C4-2B (cell line): ENCODE results near the gene UBE2F.

Experiments
- ZFX ChIP-seq: fragments of 450-650 bp; IDR thresholded peaks from 2 replicates; pipeline ENCODE4 v1.6.1; 2017
- TF ChIP-seq, protein P1 (sequence below): fragments of 450-650 bp; conservative IDR thresholded peaks from 2 replicates; pipeline ENCODE4 v1.5.1; 2017; ENCODE audit warnings: mild to moderate bottlenecking

- TF ChIP-seq, protein P1, sequence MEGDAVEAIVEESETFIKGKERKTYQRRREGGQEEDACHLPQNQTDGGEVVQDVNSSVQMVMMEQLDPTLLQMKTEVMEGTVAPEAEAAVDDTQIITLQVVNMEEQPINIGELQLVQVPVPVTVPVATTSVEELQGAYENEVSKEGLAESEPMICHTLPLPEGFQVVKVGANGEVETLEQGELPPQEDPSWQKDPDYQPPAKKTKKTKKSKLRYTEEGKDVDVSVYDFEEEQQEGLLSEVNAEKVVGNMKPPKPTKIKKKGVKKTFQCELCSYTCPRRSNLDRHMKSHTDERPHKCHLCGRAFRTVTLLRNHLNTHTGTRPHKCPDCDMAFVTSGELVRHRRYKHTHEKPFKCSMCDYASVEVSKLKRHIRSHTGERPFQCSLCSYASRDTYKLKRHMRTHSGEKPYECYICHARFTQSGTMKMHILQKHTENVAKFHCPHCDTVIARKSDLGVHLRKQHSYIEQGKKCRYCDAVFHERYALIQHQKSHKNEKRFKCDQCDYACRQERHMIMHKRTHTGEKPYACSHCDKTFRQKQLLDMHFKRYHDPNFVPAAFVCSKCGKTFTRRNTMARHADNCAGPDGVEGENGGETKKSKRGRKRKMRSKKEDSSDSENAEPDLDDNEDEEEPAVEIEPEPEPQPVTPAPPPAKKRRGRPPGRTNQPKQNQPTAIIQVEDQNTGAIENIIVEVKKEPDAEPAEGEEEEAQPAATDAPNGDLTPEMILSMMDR, result no peak
- TF ChIP-seq ZFX, result no peak
Observed at GRCh38 chr2:238030422-238031155, 63.8 kb downstream of the UBE2F start.
